ENCODE results near the gene DDOST. TPM values are rescaled to one million over a fixed set of nuclear protein-coding genes. Genes with fewer than 3 reads are reported as not detected.

DDOST gene
- total RNA-seq, 1 donor from 2014 or later: 347 TPM

GRCh38 chr1:20696397-20697333, 35.5 kb upstream of the DDOST start:
- DNase-seq (ENCODE audit: low read depth): peak; percentile 59
- peak; percentile 80 for TF ChIP-seq CTCF (IDR thresholded peaks at IDR 0.05; ENCODE audit: insufficient read depth, low read length, poor library complexity, severe bottlenecking)
- H3K27me3 ChIP-seq (ENCODE audit: control insufficient read depth, insufficient read depth, low read length): no peaks in the 10 kb centered on the region
- H3K4me3 ChIP-seq (ENCODE audit: low read depth, low read length): peak overlapping the region; percentile 33
- no peaks in the 10 kb centered on the region for H3K36me3 ChIP-seq (ENCODE audit: control insufficient read depth, insufficient read depth, low read length)

- no peak for DNase-seq (ENCODE audit: low read depth)
- TF ChIP-seq CTCF (IDR thresholded peaks at IDR 0.05; ENCODE audit: insufficient read depth, low read length, poor library complexity, severe bottlenecking): no peak
- Histone ChIP-seq H3K27me3 (ENCODE audit: control insufficient read depth, insufficient read depth, low read length) (no peaks in the 10 kb centered on the region), H3K36me3 (ENCODE audit: control insufficient read depth, insufficient read depth, low read length) (no peaks in the 10 kb centered on the region), H3K4me3 (ENCODE audit: low read depth, low read length) (no peak overlapping the region)
Measured at GRCh38 chr1:20695515-20695914, 34.3 kb upstream of the DDOST start.

GRCh38 chr1:20693623-20694022, 32.5 kb upstream of the DDOST start:
- no peaks in the 10 kb centered on the region for H3K27me3 ChIP-seq (ENCODE audit: control insufficient read depth, insufficient read depth, low read length)
- no peak for DNase-seq (ENCODE audit: low read depth)
- no peak for TF ChIP-seq CTCF (IDR thresholded peaks at IDR 0.05; ENCODE audit: insufficient read depth, low read length, poor library complexity, severe bottlenecking)

GRCh38 chr1:20691872-20692271, 30.7 kb upstream of the DDOST start:
- Histone ChIP-seq H3K27me3 (ENCODE audit: control insufficient read depth, insufficient read depth, low read length) (no peaks in the 10 kb centered on the region), H3K4me3 (ENCODE audit: low read depth, low read length) (no peak overlapping the region), H3K36me3 (ENCODE audit: control insufficient read depth, insufficient read depth, low read length) (no peaks in the 10 kb centered on the region)
- TF ChIP-seq CTCF (IDR thresholded peaks at IDR 0.05; ENCODE audit: insufficient read depth, low read length, poor library complexity, severe bottlenecking): no peak
- no peak for DNase-seq (ENCODE audit: low read depth)

More at GRCh38 chr1:20693623-20694022, 32.5 kb upstream of the DDOST start:
- Histone ChIP-seq H3K36me3 (ENCODE audit: control insufficient read depth, insufficient read depth, low read length) (no peaks in the 10 kb centered on the region), H3K4me3 (ENCODE audit: low read depth, low read length) (no peak overlapping the region)

- TF ChIP-seq CTCF (IDR thresholded peaks at IDR 0.05; ENCODE audit: insufficient read depth, low read length, poor library complexity, severe bottlenecking): no peak
- no peaks in the 10 kb centered on the region for H3K27me3 ChIP-seq (ENCODE audit: control insufficient read depth, insufficient read depth, low read length)
- no peak overlapping the region for H3K4me3 ChIP-seq (ENCODE audit: low read depth, low read length)
- H3K36me3 ChIP-seq (ENCODE audit: control insufficient read depth, insufficient read depth, low read length): no peaks in the 10 kb centered on the region
- no peak for DNase-seq (ENCODE audit: low read depth)
Measured at GRCh38 chr1:20689645-20690056, 28.5 kb upstream of the DDOST start.
